Aorta (tissue), 5 donors: ENCODE data around the gene KDM4B. TPM values are rescaled to one million over a fixed set of nuclear protein-coding genes. Genes with fewer than 3 reads are reported as not detected.

Experiments
- ATAC-seq: fragments of 200-7000 bp; cut with Tn5 transposase; one replicate; pipeline ENCODE4 v1.9.1; 2022; ENCODE audit warnings: moderate library complexity; ENCODE audit not compliant: low FRiP score
- DNase-seq, 2 donors: peaks; one replicate each; pipeline ENCODE4 v3.0.0-alpha.2; 2020
- H3K27ac ChIP-seq, 2 donors: one replicate each; pipeline ENCODE4 v1.5.1; 2013; ENCODE audit warnings: low read length in 2 of 2, mild to moderate bottlenecking in 2 of 2, moderate library complexity in 2 of 2, control low read depth in 1 of 2, inconsistent platforms in 1 of 2, low read depth in 1 of 2
- H3K27me3 ChIP-seq, 2 donors: one replicate each; pipeline ENCODE4 v1.6.1; 2013; ENCODE audit warnings: control low read depth in 1 of 2, low read length in 1 of 2, mild to moderate bottlenecking in 1 of 2, moderate library complexity in 1 of 2; ENCODE audit not compliant: insufficient read depth in 2 of 2, control insufficient read depth in 1 of 2
- H3K36me3 ChIP-seq, 2 donors: one replicate each; pipeline ENCODE4 v1.6.1; 2013; ENCODE audit warnings: control low read depth in 1 of 2, low read length in 1 of 2, mild to moderate bottlenecking in 1 of 2; ENCODE audit not compliant: insufficient read depth in 2 of 2, control insufficient read depth in 1 of 2
- H3K4me1 ChIP-seq, 2 donors: one replicate each; pipeline ENCODE4 v1.6.1; 2013; ENCODE audit warnings: low read length in 2 of 2, control low read depth in 1 of 2, mild to moderate bottlenecking in 1 of 2, moderate library complexity in 1 of 2; ENCODE audit not compliant: insufficient read depth in 2 of 2, control insufficient read depth in 1 of 2
- H3K4me3 ChIP-seq, 2 donors: one replicate each; pipeline ENCODE4 v1.5.1; 2013; ENCODE audit warnings: low read length in 2 of 2, control low read depth in 1 of 2, mild to moderate bottlenecking in 1 of 2
- H3K9me3 ChIP-seq: one replicate; pipeline ENCODE4 v1.6.1; 2013; ENCODE audit warnings: mild to moderate bottlenecking, low read length; ENCODE audit not compliant: control insufficient read depth
- WGBS, 2 donors: extraction: QIAGEN DNeasy Blood & Tissue Kit; methylation state at CpG; one replicate each; pipeline ENCODE4 v1.1.7; 2013; 5-methylcytosine and 5-hydroxymethylcytosine counted together
- intact Hi-C, 2 donors: fragments of 100-400 bp; cut with DNase I; formaldehyde crosslinking; loops; one replicate each; pipeline versions ENCODE4 v1.14.2 to v1.15.0; 2022
- polyA plus RNA-seq, 2 donors: library from polyadenylated mRNA; stranded (reverse); fragments of 200-250 nt; gene quantifications; one replicate each; pipeline ENCODE4 v1.2.3, GENCODE V29; 2013
- total RNA-seq, 2 donors: library from RNA; stranded (reverse); fragmentation: NEBNext Ultra II Directional; extraction: Animal tissue kit (Norgen Biotek cat#: 25700); gene quantifications; one replicate each; pipeline ENCODE4 v1.2.1, GENCODE V29; 2021
- donor health status: healthy with polysubstance abuse.
- donor health status: Bipolar disorder and iron deficiency.
- donor health status: DM: no; HTN: no; CAD: no.
- donor health status: DM: no; HTN: no; CAD: no.
- donor health status: DM: yes; HTN: yes; CAD: no.

KDM4B gene
- total and polyA plus RNA-seq, 4 donors = 4.4 to 58.1 (median 25.8) TPM

DNA sequence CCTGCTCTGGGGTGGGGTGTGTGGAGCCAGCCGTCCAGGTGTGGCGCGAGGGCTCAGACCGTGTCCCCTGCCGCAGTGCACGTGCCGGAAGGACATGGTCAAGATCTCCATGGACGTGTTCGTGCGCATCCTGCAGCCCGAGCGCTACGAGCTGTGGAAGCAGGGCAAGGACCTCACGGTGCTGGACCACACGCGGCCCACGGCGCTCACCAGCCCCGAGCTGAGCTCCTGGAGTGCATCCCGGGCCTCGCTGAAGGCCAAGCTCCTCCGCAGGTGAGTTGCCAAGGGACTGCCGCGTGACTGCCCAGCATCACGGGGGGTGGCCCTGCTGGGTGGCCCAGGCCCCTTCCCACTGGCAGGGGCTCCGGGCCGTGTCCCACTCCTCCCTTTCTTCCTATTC, 141.6 kb downstream of the KDM4B start:
- Histone ChIP-seq H3K27ac (no peak overlapping the region), H3K4me1 (no peaks in the 10 kb centered on the region), H3K4me3 (no peak overlapping the region), H3K9me3 (no peaks in the 10 kb centered on the region), H3K36me3 (peaks cover 0 to 4% of the 10 kb centered on the region in 2 donors), H3K27me3 (no peaks in the 10 kb centered on the region)
- DNase-seq = no peak
- ATAC-seq = no peak
- 95% methylated on average over 27 of the region's 27 CpGs for WGBS, 2 donors
- intact Hi-C loops = no loop called here

DNA sequence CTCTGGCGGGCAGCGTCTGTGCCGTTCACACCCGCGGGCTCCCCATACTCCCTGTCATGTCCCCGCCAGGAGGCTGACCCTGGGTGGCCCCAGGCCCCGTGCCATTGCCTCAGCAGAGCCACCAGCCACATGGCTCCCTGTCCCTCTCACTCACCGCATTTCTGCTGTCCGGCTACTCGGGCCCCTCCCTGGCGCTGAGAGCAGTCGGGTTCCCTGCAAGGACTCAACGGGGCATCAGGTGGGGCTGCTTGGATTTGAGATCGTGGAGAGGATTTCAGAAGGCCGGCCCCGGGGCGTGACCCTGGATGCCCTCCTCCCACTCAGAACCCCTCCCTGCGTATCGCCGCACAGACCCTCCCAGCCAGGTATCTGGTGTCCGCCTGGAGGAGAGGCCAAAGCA, 142.1 kb downstream of the KDM4B start:
- Histone ChIP-seq H3K27me3 (no peaks in the 10 kb centered on the region), H3K27ac (no peak overlapping the region), H3K4me3 (no peak overlapping the region), H3K9me3 (no peaks in the 10 kb centered on the region), H3K36me3 (peaks cover 0 to 4% of the 10 kb centered on the region in 2 donors), H3K4me1 (no peaks in the 10 kb centered on the region)
- ATAC-seq (no peak), DNase-seq (no peak)
- intact Hi-C loops = no loop called here
- WGBS, 2 donors = 91 to 94% methylated on average over 21 of the region's 21 CpGs

DNA sequence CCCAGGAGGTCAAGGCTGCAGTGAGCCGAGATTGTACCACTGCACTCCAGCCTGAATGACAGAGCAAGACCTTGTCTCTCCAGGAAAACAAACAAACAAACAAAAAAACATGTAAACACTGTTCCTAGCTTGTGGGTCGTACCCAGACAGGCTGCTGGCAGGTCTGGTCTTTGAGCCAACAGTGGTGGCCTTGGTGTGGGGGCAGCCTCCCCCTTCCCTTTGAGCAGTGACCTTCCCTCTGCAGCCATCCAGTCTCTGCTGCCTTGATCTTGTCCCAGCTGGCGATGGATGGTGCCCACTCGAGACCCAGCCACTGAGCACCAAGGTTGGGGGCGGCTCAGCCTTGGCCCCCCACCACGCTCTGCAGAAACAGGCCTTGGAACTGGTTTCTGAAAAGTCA, 143.3 kb downstream of the KDM4B start:
- Histone ChIP-seq H3K27me3 (no peaks in the 10 kb centered on the region), H3K4me1 (no peaks in the 10 kb centered on the region), H3K9me3 (no peaks in the 10 kb centered on the region), H3K4me3 (no peak overlapping the region), H3K36me3 (peaks cover 0 to 4% of the 10 kb centered on the region in 2 donors), H3K27ac (no peak overlapping the region)
- DNase-seq (no peak), ATAC-seq (no peak)
- 90 to 95% methylated on average over 6 of the region's 6 CpGs for WGBS, 2 donors
- intact Hi-C loops = no loop called here

- WGBS, 2 donors = 76 to 83% methylated on average over 27 of the region's 27 CpGs
- no peaks in the 10 kb centered on the region for H3K4me1 ChIP-seq
- H3K4me3 ChIP-seq = no peak overlapping the region
- no peak overlapping the region for H3K27ac ChIP-seq
- no peak for ATAC-seq
- no peaks in the 10 kb centered on the region for H3K9me3 ChIP-seq
- peaks cover 0 to 4% of the 10 kb centered on the region in 2 donors for H3K36me3 ChIP-seq
- DNase-seq = no peak
- intact Hi-C loops = no loop called here
- H3K27me3 ChIP-seq = no peaks in the 10 kb centered on the region
These were observed 144.0 kb downstream of the KDM4B start for GRCh38 chr19:5112681-5113575.

GRCh38 chr19:5113633-5114586, 145.0 kb downstream of the KDM4B start:
- no peaks in the 10 kb centered on the region for H3K4me1 ChIP-seq
- H3K36me3 ChIP-seq = peaks cover 0 to 4% of the 10 kb centered on the region in 2 donors
- no peak overlapping the region for H3K4me3 ChIP-seq
- intact Hi-C loops = no loop called here
- no peaks in the 10 kb centered on the region for H3K27me3 ChIP-seq
- DNase-seq (no peak), ATAC-seq (no peak)
- WGBS, 2 donors = 78 to 88% methylated on average over 43 of the region's 43 CpGs
- H3K27ac ChIP-seq = no peak overlapping the region
- H3K9me3 ChIP-seq = no peaks in the 10 kb centered on the region

DNA sequence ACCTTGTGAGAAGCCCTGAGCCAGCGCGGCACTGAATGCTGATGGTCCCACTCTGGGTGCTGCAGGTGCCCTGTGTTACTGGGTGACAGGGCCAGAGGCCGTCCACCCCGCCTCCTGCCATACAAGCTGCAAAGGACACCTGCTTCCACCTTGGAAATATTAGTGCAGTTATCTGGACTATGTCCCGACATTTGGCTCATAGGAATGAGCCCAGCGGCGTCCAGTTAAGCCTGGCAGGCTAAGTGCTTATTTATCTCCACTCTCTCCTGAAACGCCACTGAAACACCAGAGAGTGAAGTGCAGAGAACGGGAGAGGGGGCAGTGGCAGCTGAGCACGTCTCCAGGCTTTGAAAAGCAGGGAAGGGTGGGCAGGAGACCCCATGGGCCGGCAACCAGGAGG, 145.8 kb downstream of the KDM4B start:
- no peaks in the 10 kb centered on the region for H3K4me1 ChIP-seq
- H3K9me3 ChIP-seq = no peaks in the 10 kb centered on the region
- 51 to 70% methylated on average over 11 of the region's 11 CpGs for WGBS, 2 donors
- DNase-seq = no peak
- no peak for ATAC-seq
- peaks cover 0 to 4% of the 10 kb centered on the region in 2 donors for H3K36me3 ChIP-seq
- no peak overlapping the region for H3K27ac ChIP-seq
- intact Hi-C loops = no loop called here
- no peak overlapping the region for H3K4me3 ChIP-seq
- H3K27me3 ChIP-seq = no peaks in the 10 kb centered on the region

DNA sequence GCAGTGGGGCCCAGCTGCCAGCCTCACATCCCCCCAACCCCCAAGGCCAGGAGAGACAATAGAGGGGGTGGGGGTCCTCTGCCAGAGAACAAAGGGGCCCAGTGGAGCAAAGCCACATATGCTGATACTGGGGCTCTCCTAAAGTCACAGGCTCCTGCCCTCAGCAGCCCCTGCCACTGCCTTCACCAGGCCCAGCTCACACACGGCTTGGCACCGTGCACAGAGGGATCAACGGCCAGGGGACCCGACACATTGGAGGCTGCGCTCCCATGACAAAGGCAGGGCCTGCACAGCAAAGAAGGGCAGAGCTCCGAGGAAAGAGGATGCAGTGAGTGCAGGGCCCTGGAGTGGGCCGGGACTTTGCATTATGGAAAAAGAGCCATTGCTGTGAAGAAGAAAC, 146.4 kb downstream of the KDM4B start:
- DNase-seq (no peak), ATAC-seq (no peak)
- H3K36me3 ChIP-seq = peaks cover 0 to 4% of the 10 kb centered on the region in 2 donors
- no peaks in the 10 kb centered on the region for H3K27me3 ChIP-seq
- intact Hi-C loops = no loop called here
- no peak overlapping the region for H3K4me3 ChIP-seq
- no peaks in the 10 kb centered on the region for H3K4me1 ChIP-seq
- 82 to 89% methylated on average over 7 of the region's 7 CpGs for WGBS, 2 donors
- H3K27ac ChIP-seq = no peak overlapping the region
- no peaks in the 10 kb centered on the region for H3K9me3 ChIP-seq

- ATAC-seq (no peak), DNase-seq (no peak)
- no peaks in the 10 kb centered on the region for H3K4me1 ChIP-seq
- intact Hi-C loops = no loop called here
- no peaks in the 10 kb centered on the region for H3K27me3 ChIP-seq
- no peak overlapping the region for H3K4me3 ChIP-seq
- H3K9me3 ChIP-seq = no peaks in the 10 kb centered on the region
- WGBS, 2 donors = 81 to 91% methylated on average over 6 of the region's 6 CpGs
- H3K27ac ChIP-seq = no peak overlapping the region
- peaks cover 0 to 4% of the 10 kb centered on the region in 2 donors for H3K36me3 ChIP-seq
These were observed 146.9 kb downstream of the KDM4B start for GRCh38 chr19:5115771-5116202.
